Endothelial cell of umbilical vein (primary cell): ENCODE data around the gene ALK. TPM values are rescaled to one million over a fixed set of nuclear protein-coding genes. Genes with fewer than 3 reads are reported as not detected.

Experiments used
- BruUV-seq: library from RNA; stranded (reverse); fragments of 400-500 nt; replicated peaks from 2 replicates; lab custom pipeline; 2021; lab: Mats Ljungman, UMichigan
- CTCF ChIA-PET: fragments of 300-600, 350-600 bp; sonication (Branson Sonifier 250); formaldehyde crosslinking; loops from one replicate; lab custom pipeline; 2021; ENCODE audit warnings: antibody characterized with exemption, inconsistent platforms; lab: Charles Lee
- POLR2A ChIA-PET: fragments of 300-600, 350-600 bp; sonication (Branson Sonifier 250); formaldehyde crosslinking; loops from one replicate; lab custom pipeline; 2021; ENCODE audit warnings: antibody characterized with exemption, inconsistent platforms; lab: Charles Lee
- DNase-seq: peaks from one replicate; pipeline ENCODE4 v3.0.0-alpha.2; 2011; ENCODE audit warnings: low read depth, low spot score
- FAIRE-seq: peaks from 2 replicates; lab custom pipeline; 2011; peaks lifted over from hg19 to GRCh38; lab: Jason Lieb, UNC
- H2AFZ ChIP-seq: 2 replicates; pipeline ENCODE4 v1.6.0; 2012; ENCODE audit warnings: low read depth, low read length, control low read depth, inconsistent platforms
- H3K27ac ChIP-seq: 2 replicates; pipeline ENCODE4 v1.5.1; 2011; ENCODE audit warnings: low read depth, mild to moderate bottlenecking, control low read depth, low read length, moderate library complexity; ENCODE audit not compliant: insufficient read depth
- H3K27me3 ChIP-seq, 2 experiments: 2 replicates each; pipeline versions ENCODE4 v1.6.0 to v1.6.1; 2011; ENCODE audit warnings: low read length in 2 of 2, mixed read lengths in 1 of 2; ENCODE audit not compliant: control insufficient read depth in 2 of 2, insufficient read depth in 2 of 2
- H3K36me3 ChIP-seq, 2 experiments: 2 replicates in 1 of 2; 3 replicates in 1 of 2; pipeline ENCODE4 v1.5.1; 2011; ENCODE audit warnings: low read length in 2 of 2, mild to moderate bottlenecking in 1 of 2, moderate library complexity in 1 of 2; ENCODE audit not compliant: control insufficient read depth in 2 of 2, insufficient read depth in 2 of 2; ENCODE audit errors: extremely low read depth in 1 of 2
- H3K4me1 ChIP-seq: 3 replicates; pipeline ENCODE4 v1.5.1; 2011; ENCODE audit warnings: mild to moderate bottlenecking, low read length; ENCODE audit not compliant: control insufficient read depth, insufficient read depth; ENCODE audit errors: extremely low read depth
- H3K4me2 ChIP-seq: 2 replicates; pipeline ENCODE4 v1.6.1; 2011; ENCODE audit warnings: low read length, control low read depth, mixed read lengths; ENCODE audit not compliant: insufficient read depth
- H3K4me3 ChIP-seq, 3 experiments: fragments of 200-600 bp in 1 of 3; sonication (generic), shearing (Covaris generic) in 1 of 3; replicated peaks in 1 of 3; 2 replicates each; pipeline ENCODE4 v1.5.1; 2011 to 2016; ENCODE audit warnings: control low read depth in 3 of 3, low read length in 3 of 3, mild to moderate bottlenecking in 2 of 3, inconsistent platforms in 1 of 3, low read depth in 1 of 3, moderate library complexity in 1 of 3; ENCODE audit not compliant: insufficient read depth in 1 of 3
- H3K79me2 ChIP-seq: 2 replicates; pipeline ENCODE4 v1.6.0; 2012; ENCODE audit warnings: low read length, inconsistent platforms; ENCODE audit not compliant: control insufficient read depth, insufficient read depth
- H3K9ac ChIP-seq: replicated peaks from 2 replicates; pipeline ENCODE3; 2011; ENCODE audit warnings: low read length, control low read depth; ENCODE audit not compliant: insufficient read depth; ENCODE audit errors: extremely low read depth
- H3K9me1 ChIP-seq: replicated peaks from 3 replicates; pipeline ENCODE4 v1.6.0; 2011; ENCODE audit warnings: mild to moderate bottlenecking, low read length; ENCODE audit not compliant: control insufficient read depth, insufficient read depth; ENCODE audit errors: extremely low read depth
- H3K9me3 ChIP-seq: replicated peaks from 2 replicates; pipeline ENCODE4 v1.5.1; 2012; ENCODE audit warnings: low read length, inconsistent platforms; ENCODE audit not compliant: control insufficient read depth, insufficient read depth
- H4K20me1 ChIP-seq: replicated peaks from 2 replicates; pipeline ENCODE3; 2011; ENCODE audit warnings: mild to moderate bottlenecking, low read length; ENCODE audit not compliant: control insufficient read depth, insufficient read depth; ENCODE audit errors: extremely low read depth
- EZH2 ChIP-seq: IDR thresholded peaks from 2 replicates; pipeline ENCODE4 v1.6.1; 2012; ENCODE audit warnings: borderline replicate concordance, low read depth, mild to moderate bottlenecking, moderate library complexity, low read length, inconsistent platforms; ENCODE audit not compliant: severe bottlenecking
- FOS ChIP-seq: IDR thresholded peaks from 2 replicates; pipeline ENCODE4 v1.6.1; 2011; ENCODE audit warnings: mild to moderate bottlenecking, low read length, moderate library complexity, borderline replicate concordance; ENCODE audit not compliant: insufficient read depth
- GATA2 ChIP-seq: IDR thresholded peaks from 2 replicates; pipeline ENCODE4 v1.7.0; 2011; ENCODE audit warnings: low read depth, mild to moderate bottlenecking, moderate library complexity, mixed read lengths, low read length; ENCODE audit not compliant: insufficient read length, insufficient read depth
- JUN ChIP-seq: IDR thresholded peaks from 2 replicates; pipeline ENCODE4 v1.6.1; 2011; ENCODE audit warnings: borderline replicate concordance, low read depth; ENCODE audit not compliant: insufficient read length, insufficient read depth
- MYC ChIP-seq: IDR thresholded peaks from one replicate; pipeline ENCODE4 v1.6.1; 2011; ENCODE audit warnings: mild to moderate bottlenecking, low read depth, low read length
- POLR2A ChIP-seq: IDR thresholded peaks from 2 replicates; pipeline ENCODE4 v1.6.1; 2012; ENCODE audit warnings: low read depth, mild to moderate bottlenecking, control low read depth, low read length
- POLR2AphosphoS5 ChIP-seq: IDR thresholded peaks from 2 replicates; pipeline ENCODE4 v1.6.1; 2012; ENCODE audit warnings: low read depth, mild to moderate bottlenecking, control low read depth, low read length, moderate library complexity; ENCODE audit not compliant: insufficient read depth
- dilution Hi-C: fragments of 300-500 bp; cut with MboI; formaldehyde crosslinking; loops from one replicate; pipeline ENCODE4 v1.15.0; 2019; ENCODE audit warnings: low sequenced_read_pairs; ENCODE audit not compliant: extremely low pct_ligation_motif_present
- intact Hi-C: fragments of 100-400 bp; cut with micrococcal nuclease; formaldehyde crosslinking; loops from one replicate; pipeline ENCODE4 v1.10.0; 2022
- polyA plus RNA-seq, 4 experiments: library from polyadenylated mRNA; depleted of rRNA in 3 of 4; stranded (reverse) in 3 of 4; unstranded in 1 of 4; fragments of >200 nt; gene quantifications; 2 replicates each; pipeline versions ENCODE4 v1.2.1 to v1.2.3, GENCODE V29; 2011 to 2012; ENCODE audit warnings: missing spikeins in 1 of 4
- total RNA-seq: library from RNA; stranded (reverse); gene quantifications from 2 replicates; pipeline ENCODE4 v1.2.3, GENCODE V29; 2021
- TF ChIP-seq, protein P1 (sequence below), 2 donors: IDR thresholded peaks; 1 replicate in 1 of 2; 2 replicates in 1 of 2; pipeline ENCODE4 v1.5.1; 2011; ENCODE audit warnings: low read length in 2 of 2, mild to moderate bottlenecking in 2 of 2, moderate library complexity in 2 of 2, control low read depth in 1 of 2, inconsistent platforms in 1 of 2, low read depth in 1 of 2; ENCODE audit not compliant: insufficient read depth in 1 of 2; ENCODE audit errors: extremely low read depth in 1 of 2
- TF ChIP-seq, protein P2 (sequence below): IDR thresholded peaks from 2 replicates; pipeline ENCODE4 v1.6.1; 2011; ENCODE audit not compliant: insufficient read depth, insufficient read length

ALK gene
- total and polyA plus RNA-seq, 2 donors (not counting 3 experiments of a cell fraction or from before 2014, with no cell fraction given) = not detected

- Histone ChIP-seq H2AFZ (no peak overlapping the region), H3K79me2 (no peaks in the 10 kb centered on the region), H3K4me3 (no peak overlapping the region), H3K36me3 (no peaks in the 10 kb centered on the region), H3K27me3 (no peaks in the 10 kb centered on the region), H3K4me2 (no peak overlapping the region), H3K9me1 (no peaks in the 10 kb centered on the region), H3K4me1 (no peaks in the 10 kb centered on the region), H3K27ac (no peak overlapping the region), H3K9me3 (no peaks in the 10 kb centered on the region), H4K20me1 (no peaks in the 10 kb centered on the region), H3K9ac (no peak overlapping the region)
- CTCF ChIA-PET = no interaction called here
- intact Hi-C loops = no loop called here
- no TSS peak for BruUV-seq
- TF ChIP-seq POLR2A = no peak
- TF ChIP-seq, protein P1, sequence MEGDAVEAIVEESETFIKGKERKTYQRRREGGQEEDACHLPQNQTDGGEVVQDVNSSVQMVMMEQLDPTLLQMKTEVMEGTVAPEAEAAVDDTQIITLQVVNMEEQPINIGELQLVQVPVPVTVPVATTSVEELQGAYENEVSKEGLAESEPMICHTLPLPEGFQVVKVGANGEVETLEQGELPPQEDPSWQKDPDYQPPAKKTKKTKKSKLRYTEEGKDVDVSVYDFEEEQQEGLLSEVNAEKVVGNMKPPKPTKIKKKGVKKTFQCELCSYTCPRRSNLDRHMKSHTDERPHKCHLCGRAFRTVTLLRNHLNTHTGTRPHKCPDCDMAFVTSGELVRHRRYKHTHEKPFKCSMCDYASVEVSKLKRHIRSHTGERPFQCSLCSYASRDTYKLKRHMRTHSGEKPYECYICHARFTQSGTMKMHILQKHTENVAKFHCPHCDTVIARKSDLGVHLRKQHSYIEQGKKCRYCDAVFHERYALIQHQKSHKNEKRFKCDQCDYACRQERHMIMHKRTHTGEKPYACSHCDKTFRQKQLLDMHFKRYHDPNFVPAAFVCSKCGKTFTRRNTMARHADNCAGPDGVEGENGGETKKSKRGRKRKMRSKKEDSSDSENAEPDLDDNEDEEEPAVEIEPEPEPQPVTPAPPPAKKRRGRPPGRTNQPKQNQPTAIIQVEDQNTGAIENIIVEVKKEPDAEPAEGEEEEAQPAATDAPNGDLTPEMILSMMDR (IDR thresholded peaks at IDR 0.05; ENCODE audit: extremely low read depth in 1 of 2, insufficient read depth in 1 of 2, low read depth in 1 of 2, low read length in 2 of 2) = no peak
- TF ChIP-seq, protein P2, sequence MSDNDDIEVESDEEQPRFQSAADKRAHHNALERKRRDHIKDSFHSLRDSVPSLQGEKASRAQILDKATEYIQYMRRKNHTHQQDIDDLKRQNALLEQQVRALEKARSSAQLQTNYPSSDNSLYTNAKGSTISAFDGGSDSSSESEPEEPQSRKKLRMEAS = no peak
- TF ChIP-seq GATA2 = no peak
- no peak for TF ChIP-seq MYC
- TF ChIP-seq FOS = no peak
- no peak for TF ChIP-seq POLR2AphosphoS5
- TF ChIP-seq EZH2 = no peak
- no peak for TF ChIP-seq JUN
- POLR2A ChIA-PET = no interaction called here
- FAIRE-seq (no peak), DNase-seq (no peak)
- dilution Hi-C loops = no loop called here
Measured at GRCh38 chr2:29892585-29893259, 28.7 kb downstream of the ALK start.
